ENCODE data around the gene ADAMTSL1. TPM values are rescaled to one million over a fixed set of nuclear protein-coding genes. Genes with fewer than 3 reads are reported as not detected.

The ADAMTSL1 gene
- total RNA-seq, 2 experiments from 2014 or later: not detected

DNA sequence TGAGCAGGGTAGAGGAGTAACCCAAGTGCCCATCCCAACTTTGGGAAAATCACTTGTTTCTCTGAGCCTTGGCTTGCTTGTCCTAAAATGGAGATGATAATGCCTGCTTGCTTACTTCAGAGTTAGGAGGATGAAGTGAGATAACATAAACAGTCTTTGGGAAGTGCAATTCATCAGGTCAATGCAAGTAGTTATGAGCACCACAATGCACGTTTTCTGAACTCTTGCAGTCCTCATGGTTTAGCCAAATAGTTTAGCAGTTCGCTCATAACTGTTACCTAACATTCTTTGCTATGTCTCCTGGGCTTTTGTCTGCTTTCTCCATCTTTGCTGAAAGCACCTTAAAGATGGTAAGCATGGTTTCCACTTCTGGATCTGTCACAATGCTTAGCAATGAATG is 270.0 kb downstream of the ADAMTSL1 start:
- no peak for ATAC-seq
- intact Hi-C loops (cut with micrococcal nuclease): no loop called here
- no peak overlapping the region for H3K27ac Mint-ChIP-seq
- H3K4me3 Mint-ChIP-seq: no peak overlapping the region
- TF ChIP-seq, protein P1, sequence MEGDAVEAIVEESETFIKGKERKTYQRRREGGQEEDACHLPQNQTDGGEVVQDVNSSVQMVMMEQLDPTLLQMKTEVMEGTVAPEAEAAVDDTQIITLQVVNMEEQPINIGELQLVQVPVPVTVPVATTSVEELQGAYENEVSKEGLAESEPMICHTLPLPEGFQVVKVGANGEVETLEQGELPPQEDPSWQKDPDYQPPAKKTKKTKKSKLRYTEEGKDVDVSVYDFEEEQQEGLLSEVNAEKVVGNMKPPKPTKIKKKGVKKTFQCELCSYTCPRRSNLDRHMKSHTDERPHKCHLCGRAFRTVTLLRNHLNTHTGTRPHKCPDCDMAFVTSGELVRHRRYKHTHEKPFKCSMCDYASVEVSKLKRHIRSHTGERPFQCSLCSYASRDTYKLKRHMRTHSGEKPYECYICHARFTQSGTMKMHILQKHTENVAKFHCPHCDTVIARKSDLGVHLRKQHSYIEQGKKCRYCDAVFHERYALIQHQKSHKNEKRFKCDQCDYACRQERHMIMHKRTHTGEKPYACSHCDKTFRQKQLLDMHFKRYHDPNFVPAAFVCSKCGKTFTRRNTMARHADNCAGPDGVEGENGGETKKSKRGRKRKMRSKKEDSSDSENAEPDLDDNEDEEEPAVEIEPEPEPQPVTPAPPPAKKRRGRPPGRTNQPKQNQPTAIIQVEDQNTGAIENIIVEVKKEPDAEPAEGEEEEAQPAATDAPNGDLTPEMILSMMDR (IDR thresholded peaks at IDR 0.05): no peak
- H3K36me3 Mint-ChIP-seq (ENCODE audit: low read depth): no peaks in the 10 kb centered on the region
- H3K4me1 Mint-ChIP-seq (ENCODE audit: low read depth): no peaks in the 10 kb centered on the region
- no peak for DNase-seq
- H3K9me3 Mint-ChIP-seq: no peaks in the 10 kb centered on the region
- H3K27me3 Mint-ChIP-seq: peaks cover 3% of the 10 kb centered on the region
- POLR2A ChIA-PET: no interaction called here
- CTCF ChIA-PET: no interaction called here

DNA sequence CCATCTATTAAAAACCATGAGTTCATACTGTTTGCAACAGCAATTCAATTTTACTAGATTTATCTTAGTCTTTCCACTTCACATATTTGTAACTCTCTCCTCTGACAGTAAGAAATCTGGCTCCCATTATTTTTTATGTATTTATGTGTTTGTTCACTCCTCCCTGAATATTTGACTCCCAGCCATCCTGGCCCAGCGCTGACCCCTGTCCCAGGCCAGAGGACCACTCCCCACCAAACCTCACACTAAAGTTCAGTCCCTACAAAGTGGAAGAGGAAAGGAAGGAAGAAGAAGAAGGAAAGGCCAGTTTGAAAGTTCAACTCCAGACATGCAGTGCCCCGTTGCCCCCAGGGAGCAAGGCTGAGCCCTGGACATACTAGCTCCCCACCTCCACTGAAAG is 271.8 kb downstream of the ADAMTSL1 start:
- POLR2A ChIA-PET: no interaction called here
- CTCF ChIA-PET: no interaction called here
- Mint-ChIP-seq H3K4me3 (no peak overlapping the region), H3K36me3 (ENCODE audit: low read depth) (no peaks in the 10 kb centered on the region), H3K9me3 (no peaks in the 10 kb centered on the region), H3K27me3 (peaks cover 3% of the 10 kb centered on the region), H3K4me1 (ENCODE audit: low read depth) (no peaks in the 10 kb centered on the region), H3K27ac (no peak overlapping the region)
- DNase-seq: no peak
- no peak for ATAC-seq
- intact Hi-C loops (cut with micrococcal nuclease): no loop called here
- TF ChIP-seq, protein P1 (IDR thresholded peaks at IDR 0.05): no peak

DNA sequence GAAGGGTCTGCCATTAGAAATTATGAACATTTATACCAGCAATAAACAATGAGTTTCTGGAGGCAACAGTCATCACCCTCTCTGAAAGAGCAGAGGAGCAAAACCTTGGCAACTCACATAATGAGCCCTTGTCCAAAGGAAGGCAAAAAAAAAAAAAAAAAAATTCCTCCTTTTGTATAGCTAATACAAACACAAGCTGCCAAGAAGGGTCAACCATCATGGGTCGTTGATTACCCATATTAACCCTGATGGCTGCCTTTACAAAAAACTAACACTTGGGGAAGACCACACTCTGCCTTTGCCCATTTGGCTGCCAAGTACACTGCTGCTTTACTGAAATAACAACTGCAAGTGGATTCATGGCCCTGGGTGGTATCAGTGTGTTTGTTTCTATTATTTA is 272.7 kb downstream of the ADAMTSL1 start:
- no peak overlapping the region for H3K27ac Mint-ChIP-seq
- TF ChIP-seq, protein P1 (IDR thresholded peaks at IDR 0.05): no peak
- no peak for DNase-seq
- CTCF ChIA-PET: no interaction called here
- POLR2A ChIA-PET: no interaction called here
- no peaks in the 10 kb centered on the region for H3K36me3 Mint-ChIP-seq (ENCODE audit: low read depth)
- H3K27me3 Mint-ChIP-seq: peaks cover 3% of the 10 kb centered on the region
- H3K9me3 Mint-ChIP-seq: no peaks in the 10 kb centered on the region
- H3K4me3 Mint-ChIP-seq: no peak overlapping the region
- intact Hi-C loops (cut with micrococcal nuclease): no loop called here
- no peaks in the 10 kb centered on the region for H3K4me1 Mint-ChIP-seq (ENCODE audit: low read depth)
- ATAC-seq: no peak

DNA sequence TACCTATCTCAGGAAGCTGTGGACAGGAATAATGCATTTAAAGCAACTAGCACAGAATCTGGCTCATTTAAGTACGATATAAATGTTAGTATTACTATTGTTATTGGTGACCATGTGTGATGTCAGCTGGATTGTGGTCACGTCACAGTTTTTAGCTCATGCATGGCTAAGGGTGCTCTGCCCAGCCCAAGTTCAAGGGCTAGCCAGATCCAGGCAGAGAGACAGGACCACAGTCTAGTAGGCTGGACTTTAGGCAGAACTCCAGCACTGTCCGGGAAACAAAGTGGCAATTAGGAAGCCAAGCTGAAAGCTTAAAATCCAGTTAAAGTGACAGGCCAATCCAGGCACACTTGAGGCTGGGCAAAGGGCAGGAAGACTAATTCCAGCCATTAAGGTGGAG is 273.6 kb downstream of the ADAMTSL1 start:
- ChIA-PET POLR2A (no interaction called here), CTCF (no interaction called here)
- Mint-ChIP-seq H3K4me3 (no peak overlapping the region), H3K4me1 (ENCODE audit: low read depth) (no peaks in the 10 kb centered on the region), H3K9me3 (no peaks in the 10 kb centered on the region), H3K27ac (no peak overlapping the region), H3K27me3 (no peaks in the 10 kb centered on the region), H3K36me3 (ENCODE audit: low read depth) (no peaks in the 10 kb centered on the region)
- ATAC-seq: no peak
- TF ChIP-seq, protein P1 (IDR thresholded peaks at IDR 0.05): no peak
- DNase-seq: no peak
- intact Hi-C loops (cut with micrococcal nuclease): no loop called here

DNA sequence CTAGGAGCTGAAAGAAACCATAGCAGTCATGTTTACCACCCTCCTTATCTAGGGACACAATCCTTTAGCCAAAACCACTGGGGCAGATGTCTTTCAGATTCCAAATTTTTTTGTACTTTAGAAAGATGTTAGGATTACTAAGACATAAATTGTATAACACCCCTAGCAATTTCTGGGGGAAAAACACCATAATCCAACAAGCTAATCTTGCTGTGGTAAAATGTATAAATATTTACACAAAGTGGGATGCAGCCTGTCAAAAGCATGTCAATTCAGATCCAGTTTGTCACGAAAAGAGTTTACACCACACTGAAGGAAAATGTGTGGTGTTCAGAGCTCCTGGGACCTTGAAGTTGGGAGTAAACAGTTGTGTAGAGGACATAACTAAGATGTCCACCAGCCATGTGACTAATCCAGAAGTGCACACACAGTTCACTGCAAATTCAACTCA is 274.3 kb downstream of the ADAMTSL1 start:
- DNase-seq (no peak), ATAC-seq (no peak)
- POLR2A ChIA-PET: no interaction called here
- Mint-ChIP-seq H3K4me3 (no peak overlapping the region), H3K9me3 (no peaks in the 10 kb centered on the region), H3K27ac (no peak overlapping the region), H3K27me3 (no peaks in the 10 kb centered on the region), H3K4me1 (ENCODE audit: low read depth) (no peaks in the 10 kb centered on the region), H3K36me3 (ENCODE audit: low read depth) (no peaks in the 10 kb centered on the region)
- TF ChIP-seq, protein P1 (IDR thresholded peaks at IDR 0.05): no peak
- intact Hi-C loops (cut with micrococcal nuclease): no loop called here
- CTCF ChIA-PET: no interaction called here
